Lung (tissue), 12 donors: ENCODE results near the gene HMOX1. TPM values are rescaled to one million over a fixed set of nuclear protein-coding genes. Genes with fewer than 3 reads are reported as not detected.

Source experiments
- ATAC-seq: fragments of 200-7000 bp; cut with Tn5 transposase; one replicate; pipeline ENCODE4 v1.9.1; 2020; ENCODE audit warnings: moderate number of reproducible peaks; ENCODE audit not compliant: insufficient read depth, low FRiP score
- DNase-seq, 3 donors: peaks; one replicate each; pipeline ENCODE4 v3.0.0-alpha.2; 2013 to 2017
- H3K27ac ChIP-seq, 2 donors: one replicate each; pipeline ENCODE4 v1.5.1; 2013; ENCODE audit warnings: mild to moderate bottlenecking in 2 of 2, moderate library complexity in 2 of 2, control low read depth in 1 of 2, inconsistent platforms in 1 of 2, low read depth in 1 of 2, low read length in 1 of 2
- H3K27me3 ChIP-seq, 3 donors: one replicate each; pipeline ENCODE4 v1.5.1; 2013; ENCODE audit warnings: low read length in 2 of 3; ENCODE audit not compliant: control insufficient read depth in 3 of 3, insufficient read depth in 3 of 3
- H3K36me3 ChIP-seq, 4 donors: one replicate each; pipeline ENCODE4 v1.5.1; 2013; ENCODE audit warnings: low read length in 4 of 4, mild to moderate bottlenecking in 1 of 4, moderate library complexity in 1 of 4; ENCODE audit not compliant: control insufficient read depth in 4 of 4, insufficient read depth in 4 of 4
- H3K4me1 ChIP-seq, 5 donors: one replicate each; pipeline ENCODE4 v1.5.1; 2013; ENCODE audit warnings: low read length in 5 of 5, mild to moderate bottlenecking in 2 of 5, moderate library complexity in 1 of 5; ENCODE audit not compliant: control insufficient read depth in 5 of 5, insufficient read depth in 5 of 5
- H3K4me3 ChIP-seq: one replicate; pipeline ENCODE4 v1.5.1; 2013; ENCODE audit warnings: mild to moderate bottlenecking, control low read depth, moderate library complexity
- H3K9ac ChIP-seq, 2 donors: one replicate each; pipeline ENCODE4 v1.5.1; 2013; ENCODE audit warnings: low read length in 2 of 2, control low read depth in 1 of 2; ENCODE audit not compliant: insufficient read depth in 1 of 2
- H3K9me3 ChIP-seq, 4 donors: one replicate each; pipeline ENCODE4 v1.5.1; 2013; ENCODE audit warnings: low read length in 3 of 4, mild to moderate bottlenecking in 1 of 4, moderate library complexity in 1 of 4; ENCODE audit not compliant: control insufficient read depth in 4 of 4, insufficient read depth in 3 of 4
- WGBS, 2 donors: extraction: QIAGEN DNeasy Blood & Tissue Kit; methylation state at CpG; one replicate each; pipeline ENCODE4 v1.1.7; 2013; 5-methylcytosine and 5-hydroxymethylcytosine counted together
- polyA plus RNA-seq, 2 donors: library from polyadenylated mRNA; stranded (reverse); fragments of 200-250 nt; gene quantifications; one replicate each; pipeline ENCODE4 v1.2.1, GENCODE V29; 2013
- total RNA-seq, 2 donors: library from RNA; depleted of rRNA in 1 of 2; stranded (reverse); fragments of >200 nt in 1 of 2; gene quantifications; one replicate each; pipeline ENCODE4 v1.2.1, GENCODE V29; 2014 to 2021
- TF ChIP-seq, protein P1 (sequence below): IDR thresholded peaks from 2 replicates; pipeline ENCODE4 v1.5.1; 2012; ENCODE audit warnings: mild to moderate bottlenecking; ENCODE audit errors: control extremely low read depth, extremely low read depth
- donor health status: control.
- donor health status: control.
- donor health status: Bipolar disorder and iron deficiency.
- donor health status: healthy.
- donor health status: DM: yes; HTN: yes; CAD: no.

Gene HMOX1
- total and polyA plus RNA-seq, 4 donors = 59.9 to 930 (median 135) TPM

DNA sequence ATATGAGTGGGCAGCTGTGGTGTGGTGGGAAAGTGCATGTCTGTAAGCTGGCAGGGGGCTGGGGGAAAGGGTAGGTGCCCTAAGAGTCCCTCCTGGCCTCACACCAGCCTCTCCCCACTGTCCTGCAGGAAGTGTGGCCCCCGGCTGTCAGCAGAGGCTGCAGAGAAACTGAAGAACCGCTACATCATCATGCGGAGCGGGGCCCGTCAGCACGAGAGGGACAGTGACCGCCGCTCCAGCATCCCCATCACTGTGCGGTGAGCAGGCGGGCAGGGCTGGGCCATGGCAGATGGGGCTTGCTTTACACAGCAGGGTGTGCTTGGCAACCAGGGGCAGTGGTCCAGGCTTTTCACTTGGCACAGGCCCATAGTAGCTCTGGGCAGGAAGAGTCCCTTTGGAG lies 38.9 kb downstream of the HMOX1 start:
- ATAC-seq (no peak), DNase-seq (no peak)
- no peak overlapping the region for H3K9ac ChIP-seq
- no peaks in the 10 kb centered on the region for H3K27me3 ChIP-seq
- TF ChIP-seq, protein P1, sequence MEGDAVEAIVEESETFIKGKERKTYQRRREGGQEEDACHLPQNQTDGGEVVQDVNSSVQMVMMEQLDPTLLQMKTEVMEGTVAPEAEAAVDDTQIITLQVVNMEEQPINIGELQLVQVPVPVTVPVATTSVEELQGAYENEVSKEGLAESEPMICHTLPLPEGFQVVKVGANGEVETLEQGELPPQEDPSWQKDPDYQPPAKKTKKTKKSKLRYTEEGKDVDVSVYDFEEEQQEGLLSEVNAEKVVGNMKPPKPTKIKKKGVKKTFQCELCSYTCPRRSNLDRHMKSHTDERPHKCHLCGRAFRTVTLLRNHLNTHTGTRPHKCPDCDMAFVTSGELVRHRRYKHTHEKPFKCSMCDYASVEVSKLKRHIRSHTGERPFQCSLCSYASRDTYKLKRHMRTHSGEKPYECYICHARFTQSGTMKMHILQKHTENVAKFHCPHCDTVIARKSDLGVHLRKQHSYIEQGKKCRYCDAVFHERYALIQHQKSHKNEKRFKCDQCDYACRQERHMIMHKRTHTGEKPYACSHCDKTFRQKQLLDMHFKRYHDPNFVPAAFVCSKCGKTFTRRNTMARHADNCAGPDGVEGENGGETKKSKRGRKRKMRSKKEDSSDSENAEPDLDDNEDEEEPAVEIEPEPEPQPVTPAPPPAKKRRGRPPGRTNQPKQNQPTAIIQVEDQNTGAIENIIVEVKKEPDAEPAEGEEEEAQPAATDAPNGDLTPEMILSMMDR = no peak
- peaks cover 8 to 70% (median 51%) of the 10 kb centered on the region in 4 donors for H3K36me3 ChIP-seq
- H3K9me3 ChIP-seq = peaks cover 0 to 3% (median 0%) of the 10 kb centered on the region in 4 donors
- no peaks in the 10 kb centered on the region for H3K4me1 ChIP-seq
- H3K27ac ChIP-seq = no peak overlapping the region
- 91 to 98% methylated on average over 10 of the region's 10 CpGs for WGBS, 2 donors
- no peak overlapping the region for H3K4me3 ChIP-seq

DNA sequence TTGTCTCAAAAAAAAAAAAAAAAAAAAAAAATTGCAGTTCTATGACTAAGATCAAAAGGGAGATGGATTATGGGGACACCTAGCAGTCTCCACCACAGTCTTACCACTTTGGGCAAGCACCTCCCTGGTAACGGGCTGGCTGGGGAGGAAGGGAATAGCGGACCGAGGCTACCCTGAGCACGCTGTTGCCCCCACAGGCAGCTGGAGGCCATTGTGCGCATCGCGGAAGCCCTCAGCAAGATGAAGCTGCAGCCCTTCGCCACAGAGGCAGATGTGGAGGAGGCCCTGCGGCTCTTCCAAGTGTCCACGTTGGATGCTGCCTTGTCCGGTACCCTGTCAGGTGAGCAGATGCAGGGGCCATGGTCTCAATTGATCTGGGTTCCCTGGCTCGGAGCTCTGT lies 40.2 kb downstream of the HMOX1 start:
- ATAC-seq (no peak), DNase-seq (no peak)
- H3K4me3 ChIP-seq = no peak overlapping the region
- H3K27ac ChIP-seq = no peak overlapping the region
- 93 to 95% methylated on average over 12 of the region's 12 CpGs for WGBS, 2 donors
- TF ChIP-seq, protein P1 = no peak
- no peak overlapping the region for H3K9ac ChIP-seq
- no peaks in the 10 kb centered on the region for H3K27me3 ChIP-seq
- H3K36me3 ChIP-seq = peaks cover 8 to 65% (median 45%) of the 10 kb centered on the region in 4 donors
- peaks cover 0 to 4% (median 0%) of the 10 kb centered on the region in 5 donors for H3K4me1 ChIP-seq
- H3K9me3 ChIP-seq = peaks cover 0 to 3% (median 0%) of the 10 kb centered on the region in 4 donors

GRCh38 chr22:35422145-35422544 lies 41.2 kb downstream of the HMOX1 start:
- Histone ChIP-seq H3K27ac (no peak overlapping the region), H3K4me3 (no peak overlapping the region), H3K36me3 (peaks cover 6 to 61% (median 37%) of the 10 kb centered on the region in 4 donors), H3K27me3 (no peaks in the 10 kb centered on the region), H3K9ac (no peak overlapping the region), H3K9me3 (peaks cover 0 to 3% (median 0%) of the 10 kb centered on the region in 4 donors), H3K4me1 (peaks cover 0 to 8% (median 0%) of the 10 kb centered on the region in 5 donors)
- 95 to 99% methylated on average over 4 of the region's 4 CpGs for WGBS, 2 donors
- ATAC-seq (no peak), DNase-seq (no peak)
- TF ChIP-seq, protein P1 = no peak

- peaks cover 6 to 53% (median 35%) of the 10 kb centered on the region in 4 donors for H3K36me3 ChIP-seq
- no peak overlapping the region for H3K27ac ChIP-seq
- WGBS, 2 donors = 96 to 98% methylated on average over 9 of the region's 9 CpGs
- TF ChIP-seq, protein P1 = no peak
- no peak overlapping the region for H3K4me3 ChIP-seq
- H3K9me3 ChIP-seq = peaks cover 0 to 2% (median 0%) of the 10 kb centered on the region in 4 donors
- H3K4me1 ChIP-seq = peaks cover 0 to 8% (median 0%) of the 10 kb centered on the region in 5 donors
- no peak overlapping the region for H3K9ac ChIP-seq
- H3K27me3 ChIP-seq = no peaks in the 10 kb centered on the region
- DNase-seq (no peak), ATAC-seq (no peak)
Measured at GRCh38 chr22:35422936-35423335, 42.0 kb downstream of the HMOX1 start.
